WTC11 (cell line): ENCODE data around the gene SSH2. TPM values are rescaled to one million over a fixed set of nuclear protein-coding genes. Genes with fewer than 3 reads are reported as not detected.

Source experiments
- ATAC-seq: fragments of 200-7000 bp; cut with Tn5 transposase; 2 replicates; pipeline ENCODE4 v1.10.0; 2021; ENCODE audit warnings: mild to moderate bottlenecking, moderate library complexity
- CTCF ChIA-PET: fragments of 300-600 bp; sonication (Branson Sonifier 250); formaldehyde crosslinking; loops from one replicate; lab custom pipeline; 2021; ENCODE audit warnings: antibody characterized with exemption; lab: Charles Lee
- POLR2A ChIA-PET: fragments of 350-600 bp; sonication (Branson Sonifier 250); formaldehyde crosslinking; loops from one replicate; lab custom pipeline; 2021; ENCODE audit warnings: antibody characterized with exemption; lab: Charles Lee
- DNase-seq: peaks from one replicate; pipeline ENCODE4 v3.0.0; 2021; ENCODE audit warnings: low spot score
- H3K27ac Mint-ChIP-seq: 2 replicates; pipeline ENCODE4 v1.8.0; 2021; ENCODE audit warnings: mixed read lengths
- H3K27me3 Mint-ChIP-seq: 2 replicates; pipeline ENCODE4 v1.8.0; 2021; ENCODE audit warnings: low read depth, mild to moderate bottlenecking, moderate library complexity, mixed read lengths
- H3K36me3 Mint-ChIP-seq: 2 replicates; pipeline ENCODE4 v1.8.0; 2021; ENCODE audit warnings: mixed read lengths
- H3K4me1 Mint-ChIP-seq: 2 replicates; pipeline ENCODE4 v1.8.0; 2022; ENCODE audit warnings: mixed read lengths
- H3K4me3 Mint-ChIP-seq: 2 replicates; pipeline ENCODE4 v1.8.0; 2021; ENCODE audit warnings: mild to moderate bottlenecking, moderate library complexity, mixed read lengths
- H3K9me3 Mint-ChIP-seq: 2 replicates; pipeline ENCODE4 v1.8.0; 2021; ENCODE audit warnings: mixed read lengths
- CREB1 ChIP-seq: sonication (generic); formaldehyde crosslinking; IDR thresholded peaks from 2 replicates; pipeline ENCODE4 v1.8.0; 2023; ENCODE audit warnings: mild to moderate bottlenecking, missing genetic modification reagents
- ELF4 ChIP-seq: sonication (generic); formaldehyde crosslinking; IDR thresholded peaks from 2 replicates; pipeline ENCODE4 v1.8.1; 2022; ENCODE audit warnings: low read depth, mild to moderate bottlenecking, moderate library complexity, missing genetic modification reagents
- EMX1 ChIP-seq: fragments of 250-450 bp; sonication (Bioruptor Pico); IDR thresholded peaks from 2 replicates; pipeline ENCODE4 v1.8.0; 2021; ENCODE audit warnings: mild to moderate bottlenecking
- ETV6 ChIP-seq: sonication (generic); formaldehyde crosslinking; IDR thresholded peaks from 2 replicates; pipeline ENCODE4 v1.8.1; 2022; ENCODE audit warnings: mild to moderate bottlenecking, missing genetic modification reagents
- FOXJ3 ChIP-seq: sonication (generic); formaldehyde crosslinking; IDR thresholded peaks from 2 replicates; pipeline ENCODE4 v1.9.0; 2021; ENCODE audit warnings: missing genetic modification reagents, mild to moderate bottlenecking, borderline replicate concordance
- GABPB1 ChIP-seq: sonication (generic); formaldehyde crosslinking; IDR thresholded peaks from 2 replicates; pipeline ENCODE4 v1.8.1; 2023; ENCODE audit warnings: mild to moderate bottlenecking, missing genetic modification reagents
- GRHL2 ChIP-seq: fragments of 250-450 bp; sonication (Bioruptor Pico); IDR thresholded peaks from 2 replicates; pipeline ENCODE4 v1.8.0; 2022; ENCODE audit warnings: mild to moderate bottlenecking, moderate library complexity; ENCODE audit not compliant: insufficient replicate concordance, severe bottlenecking
- GTF2I ChIP-seq: fragments of 250-450 bp; sonication (Bioruptor Pico); conservative IDR thresholded peaks from 2 replicates; pipeline ENCODE4 v1.4.0; 2021; ENCODE audit warnings: mild to moderate bottlenecking
- HMGA2 ChIP-seq: fragments of 250-450 bp; sonication (Bioruptor Pico); IDR thresholded peaks from 2 replicates; pipeline ENCODE4 v1.4.0; 2021; ENCODE audit warnings: mild to moderate bottlenecking, moderate library complexity
- JAZF1 ChIP-seq: fragments of 250-450 bp; sonication (Bioruptor Pico); IDR thresholded peaks from 2 replicates; pipeline ENCODE4 v1.9.0; 2021; ENCODE audit warnings: moderate library complexity, mild to moderate bottlenecking, inconsistent platforms
- MLX ChIP-seq: sonication (generic); formaldehyde crosslinking; IDR thresholded peaks from 2 replicates; pipeline ENCODE4 v1.8.1; 2023; ENCODE audit warnings: mild to moderate bottlenecking, missing genetic modification reagents, moderate library complexity
- NFE2L1 ChIP-seq: sonication (generic); formaldehyde crosslinking; IDR thresholded peaks from 2 replicates; pipeline ENCODE4 v1.8.1; 2023; ENCODE audit warnings: missing genetic modification reagents
- OVOL2 ChIP-seq: fragments of 250-450 bp; sonication (Bioruptor Pico); IDR thresholded peaks from 2 replicates; pipeline ENCODE4 v1.9.0; 2021; ENCODE audit warnings: mild to moderate bottlenecking, borderline replicate concordance
- PRDM15 ChIP-seq: sonication (generic); formaldehyde crosslinking; IDR thresholded peaks from 2 replicates; pipeline ENCODE4 v1.8.0; 2022; ENCODE audit warnings: missing genetic modification reagents
- RELA ChIP-seq: sonication (generic); formaldehyde crosslinking; IDR thresholded peaks from 2 replicates; pipeline ENCODE4 v1.8.1; 2022; ENCODE audit warnings: missing genetic modification reagents, mild to moderate bottlenecking, borderline replicate concordance
- RORB ChIP-seq: fragments of 250-450 bp; sonication (Bioruptor Pico); IDR thresholded peaks from 2 replicates; pipeline ENCODE4 v1.9.0; 2021; ENCODE audit warnings: mild to moderate bottlenecking
- SMAD3 ChIP-seq: sonication (generic); formaldehyde crosslinking; IDR thresholded peaks from 2 replicates; pipeline ENCODE4 v1.8.0; 2022; ENCODE audit warnings: missing genetic modification reagents, mild to moderate bottlenecking, borderline replicate concordance
- TCF7 ChIP-seq: sonication (generic); formaldehyde crosslinking; IDR thresholded peaks from 2 replicates; pipeline ENCODE4 v1.8.0; 2022; ENCODE audit warnings: mild to moderate bottlenecking, low read depth, missing genetic modification reagents, moderate library complexity
- ZNF263 ChIP-seq: sonication (generic); formaldehyde crosslinking; IDR thresholded peaks from 2 replicates; pipeline ENCODE4 v1.8.1; 2022; ENCODE audit warnings: low read depth, mild to moderate bottlenecking, moderate library complexity, missing genetic modification reagents
- ZNF423 ChIP-seq: fragments of 250-450 bp; sonication (Bioruptor Pico); IDR thresholded peaks from 2 replicates; pipeline ENCODE4 v2.1.2; 2022; ENCODE audit warnings: mild to moderate bottlenecking, moderate library complexity
- ZSCAN18 ChIP-seq: fragments of 250-450 bp; sonication (Bioruptor Pico); IDR thresholded peaks from 2 replicates; pipeline ENCODE4 v2.1.2; 2022; ENCODE audit warnings: mild to moderate bottlenecking, moderate library complexity
- total RNA-seq: library from RNA; stranded (reverse); gene quantifications from 3 replicates; pipeline ENCODE4 v1.2.3, GENCODE V29; 2021
- TF ChIP-seq, protein P1 (sequence below): fragments of 250-450 bp; sonication (Bioruptor Pico); IDR thresholded peaks from 2 replicates; pipeline ENCODE4 v1.9.0; 2021; ENCODE audit warnings: mild to moderate bottlenecking, borderline replicate concordance

SSH2 gene
- total RNA-seq, 1 experiment from 2014 or later = 14.3 TPM

GRCh38 chr17:29628644-29629043 lies 301.4 kb downstream of the SSH2 start:
- ChIA-PET CTCF (interaction anchor here (0.8 to 1.2 kb wide), 2 partner anchors 11 kb away, joined by 3 to 8 read pairs; no protein-coding TSS in a partner anchor), POLR2A (no interaction called here)
- H3K9me3 Mint-ChIP-seq = no peaks in the 10 kb centered on the region
- no peak overlapping the region for H3K27ac Mint-ChIP-seq
- H3K27me3 Mint-ChIP-seq = peaks cover 14% of the 10 kb centered on the region
- ATAC-seq (no peak), DNase-seq (no peak)
- no peak for TF ChIP-seq SMAD3 (CRISPR knock-in tag)
- no peak for TF ChIP-seq FOXJ3 (CRISPR knock-in tag)
- TF ChIP-seq GRHL2 (CRISPR knock-in tag) = no peak
- no peak for TF ChIP-seq ETV6 (CRISPR knock-in tag)
- TF ChIP-seq ZNF263 (CRISPR knock-in tag) = no peak
- TF ChIP-seq MLX (CRISPR knock-in tag) = no peak
- TF ChIP-seq EMX1 (CRISPR knock-in tag) = no peak
- TF ChIP-seq, protein P1, sequence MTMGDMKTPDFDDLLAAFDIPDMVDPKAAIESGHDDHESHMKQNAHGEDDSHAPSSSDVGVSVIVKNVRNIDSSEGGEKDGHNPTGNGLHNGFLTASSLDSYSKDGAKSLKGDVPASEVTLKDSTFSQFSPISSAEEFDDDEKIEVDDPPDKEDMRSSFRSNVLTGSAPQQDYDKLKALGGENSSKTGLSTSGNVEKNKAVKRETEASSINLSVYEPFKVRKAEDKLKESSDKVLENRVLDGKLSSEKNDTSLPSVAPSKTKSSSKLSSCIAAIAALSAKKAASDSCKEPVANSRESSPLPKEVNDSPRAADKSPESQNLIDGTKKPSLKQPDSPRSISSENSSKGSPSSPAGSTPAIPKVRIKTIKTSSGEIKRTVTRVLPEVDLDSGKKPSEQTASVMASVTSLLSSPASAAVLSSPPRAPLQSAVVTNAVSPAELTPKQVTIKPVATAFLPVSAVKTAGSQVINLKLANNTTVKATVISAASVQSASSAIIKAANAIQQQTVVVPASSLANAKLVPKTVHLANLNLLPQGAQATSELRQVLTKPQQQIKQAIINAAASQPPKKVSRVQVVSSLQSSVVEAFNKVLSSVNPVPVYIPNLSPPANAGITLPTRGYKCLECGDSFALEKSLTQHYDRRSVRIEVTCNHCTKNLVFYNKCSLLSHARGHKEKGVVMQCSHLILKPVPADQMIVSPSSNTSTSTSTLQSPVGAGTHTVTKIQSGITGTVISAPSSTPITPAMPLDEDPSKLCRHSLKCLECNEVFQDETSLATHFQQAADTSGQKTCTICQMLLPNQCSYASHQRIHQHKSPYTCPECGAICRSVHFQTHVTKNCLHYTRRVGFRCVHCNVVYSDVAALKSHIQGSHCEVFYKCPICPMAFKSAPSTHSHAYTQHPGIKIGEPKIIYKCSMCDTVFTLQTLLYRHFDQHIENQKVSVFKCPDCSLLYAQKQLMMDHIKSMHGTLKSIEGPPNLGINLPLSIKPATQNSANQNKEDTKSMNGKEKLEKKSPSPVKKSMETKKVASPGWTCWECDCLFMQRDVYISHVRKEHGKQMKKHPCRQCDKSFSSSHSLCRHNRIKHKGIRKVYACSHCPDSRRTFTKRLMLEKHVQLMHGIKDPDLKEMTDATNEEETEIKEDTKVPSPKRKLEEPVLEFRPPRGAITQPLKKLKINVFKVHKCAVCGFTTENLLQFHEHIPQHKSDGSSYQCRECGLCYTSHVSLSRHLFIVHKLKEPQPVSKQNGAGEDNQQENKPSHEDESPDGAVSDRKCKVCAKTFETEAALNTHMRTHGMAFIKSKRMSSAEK (CRISPR knock-in tag) = no peak
- no peak for TF ChIP-seq RORB (CRISPR knock-in tag)
- TF ChIP-seq GTF2I (CRISPR knock-in tag) = no peak
- no peak for TF ChIP-seq HMGA2 (CRISPR knock-in tag)
- no peak for TF ChIP-seq ELF4 (CRISPR knock-in tag)
- TF ChIP-seq OVOL2 = no peak
- no peak for TF ChIP-seq RELA (CRISPR knock-in tag)
- no peak for TF ChIP-seq CREB1
- peaks cover 13% of the 10 kb centered on the region for H3K4me1 Mint-ChIP-seq
- H3K4me3 Mint-ChIP-seq = no peak overlapping the region
- no peaks in the 10 kb centered on the region for H3K36me3 Mint-ChIP-seq

- POLR2A ChIA-PET = no interaction called here
- Mint-ChIP-seq H3K9me3 (no peaks in the 10 kb centered on the region), H3K27ac (no peak overlapping the region), H3K27me3 (peaks cover 21% of the 10 kb centered on the region), H3K36me3 (no peaks in the 10 kb centered on the region), H3K4me1 (peaks cover 19% of the 10 kb centered on the region), H3K4me3 (no peak overlapping the region)
- DNase-seq = no peak
- CTCF ChIA-PET = interaction anchor here (3.3 to 3.8 kb wide), 2 partner anchors 11 to 12 kb away, joined by 31 to 44 read pairs; no protein-coding TSS in a partner anchor
- no peak for ATAC-seq
- no peak for TF ChIP-seq PRDM15
- no peak for TF ChIP-seq JAZF1 (CRISPR knock-in tag)
- TF ChIP-seq, protein P1 (CRISPR knock-in tag) = no peak
- TF ChIP-seq NFE2L1 = no peak
- no peak for TF ChIP-seq ZSCAN18 (CRISPR knock-in tag)
- no peak for TF ChIP-seq TCF7
- TF ChIP-seq ZNF423 = no peak
- TF ChIP-seq GABPB1 (CRISPR knock-in tag) = no peak
Measured at GRCh38 chr17:29627951-29628350, 302.1 kb downstream of the SSH2 start.
